HUES48 (cell line): Measurements from ENCODE around the gene AP1S2.

ENCODE experiments used
- H3K27ac ChIP-seq: one replicate; pipeline ENCODE4 v1.7.0; 2013; ENCODE audit warnings: low read depth, low read length, inconsistent platforms
- H3K27me3 ChIP-seq: 2 replicates; pipeline ENCODE4 v1.6.1; 2013; ENCODE audit warnings: mild to moderate bottlenecking, low read length; ENCODE audit not compliant: control insufficient read depth, insufficient read depth
- H3K36me3 ChIP-seq: 2 replicates; pipeline ENCODE4 v1.6.1; 2013; ENCODE audit warnings: low read length; ENCODE audit not compliant: control insufficient read depth, insufficient read depth
- H3K4me1 ChIP-seq: 2 replicates; pipeline ENCODE4 v1.6.1; 2013; ENCODE audit warnings: mild to moderate bottlenecking, low read length; ENCODE audit not compliant: control insufficient read depth, insufficient read depth
- H3K4me3 ChIP-seq: 2 replicates; pipeline ENCODE4 v1.5.1; 2013; ENCODE audit warnings: mild to moderate bottlenecking, low read depth, low read length
- H3K9ac ChIP-seq: 2 replicates; pipeline ENCODE4 v1.6.1; 2013; ENCODE audit warnings: mild to moderate bottlenecking, low read depth, low read length, moderate library complexity
- H3K9me3 ChIP-seq: 2 replicates; pipeline ENCODE4 v1.6.1; 2013; ENCODE audit warnings: low read length; ENCODE audit not compliant: control insufficient read depth, insufficient read depth

AP1S2 gene

DNA sequence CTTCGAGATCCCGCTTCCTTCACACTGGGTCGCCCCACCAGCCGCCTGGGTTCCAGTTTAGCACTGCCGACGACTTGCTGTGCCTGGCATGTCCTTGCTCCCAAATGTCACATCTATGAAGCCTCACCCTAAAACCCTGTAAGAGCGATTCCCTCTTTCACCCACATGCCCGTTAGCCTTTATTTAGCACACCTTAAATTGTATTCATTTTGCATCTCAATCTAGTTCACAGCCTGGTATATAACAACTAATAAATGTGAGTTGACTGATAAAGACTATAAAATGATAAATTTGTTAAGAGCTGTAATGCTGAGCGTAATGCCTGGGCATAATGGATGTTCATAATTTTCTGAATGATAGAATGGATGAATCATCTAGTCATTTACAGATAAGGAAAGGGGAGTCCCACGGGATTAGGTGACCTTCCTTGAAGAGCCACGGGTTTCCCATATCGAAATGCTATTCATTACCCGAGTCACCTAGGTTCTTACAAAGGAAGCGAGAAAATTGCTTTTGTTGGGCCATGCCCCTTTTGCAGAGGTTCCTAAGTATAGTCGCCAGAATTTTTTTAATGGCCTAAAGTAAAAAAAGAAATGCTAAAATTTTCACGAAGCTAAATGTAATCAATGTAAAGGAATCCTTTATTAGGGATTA, 1.1 kb upstream of the AP1S2 start:
- Histone ChIP-seq H3K27me3 (no peaks in the 10 kb centered on the region), H3K9ac (peak overlapping the region; percentile 3), H3K4me3 (peak overlapping the region; percentile 92), H3K36me3 (peaks cover 29% of the 10 kb centered on the region), H3K4me1 (peaks cover 24% of the 10 kb centered on the region), H3K9me3 (no peaks in the 10 kb centered on the region), H3K27ac (peak overlapping the region; percentile 92)

DNA sequence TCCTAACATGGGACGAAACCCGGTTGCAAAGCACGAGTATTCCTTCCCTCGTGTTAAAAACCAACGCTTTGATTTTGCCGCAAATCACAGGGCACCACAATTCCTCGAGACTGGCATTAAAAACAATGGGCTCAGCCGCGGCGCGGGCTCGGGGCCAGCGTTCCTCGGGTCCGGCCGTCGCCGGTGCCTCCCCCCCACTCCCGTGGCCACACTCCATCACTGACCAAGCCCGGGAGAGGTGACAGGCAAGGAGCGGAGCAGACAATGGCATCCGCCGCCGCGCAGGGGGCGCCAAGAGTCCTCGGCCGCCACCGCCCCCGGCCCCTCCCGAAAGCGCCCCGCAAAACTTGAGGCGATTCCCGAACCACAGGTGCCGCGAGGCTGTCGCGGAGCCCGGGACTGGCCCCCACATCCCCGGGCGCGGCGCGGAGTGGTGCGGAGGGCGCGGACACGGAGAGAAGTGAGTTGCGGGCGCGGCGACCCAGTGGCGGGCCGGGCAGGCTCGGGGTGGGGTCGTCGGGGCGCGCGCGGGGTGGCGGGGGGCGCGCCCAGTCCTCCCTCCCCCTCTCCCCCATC, 445 bp downstream of the AP1S2 start:
- Histone ChIP-seq H3K9me3 (no peaks in the 10 kb centered on the region), H3K27me3 (no peaks in the 10 kb centered on the region), H3K4me3 (peak overlapping the region; percentile 92), H3K36me3 (peaks cover 44% of the 10 kb centered on the region), H3K9ac (peak overlapping the region; percentile 81), H3K4me1 (peaks cover 37% of the 10 kb centered on the region), H3K27ac (peak overlapping the region; percentile 68)

GRCh38 chrX:15853586-15854079, 980 bp downstream of the AP1S2 start:
- peak overlapping the region; percentile 68 for H3K27ac ChIP-seq

GRCh38 chrX:15849555-15849954, 5.1 kb downstream of the AP1S2 start:
- Histone ChIP-seq H3K9ac (no peak overlapping the region), H3K4me1 (peaks cover 46% of the 10 kb centered on the region), H3K27me3 (no peaks in the 10 kb centered on the region), H3K9me3 (no peaks in the 10 kb centered on the region), H3K4me3 (peak overlapping the region; percentile 92), H3K36me3 (peaks cover 90% of the 10 kb centered on the region), H3K27ac (peak overlapping the region; percentile 16)

More at GRCh38 chrX:15853586-15854079, 980 bp downstream of the AP1S2 start:
- peaks cover 49% of the 10 kb centered on the region for H3K36me3 ChIP-seq
- no peaks in the 10 kb centered on the region for H3K27me3 ChIP-seq
- peak overlapping the region; percentile 81 for H3K9ac ChIP-seq
- no peaks in the 10 kb centered on the region for H3K9me3 ChIP-seq
- H3K4me3 ChIP-seq: peak overlapping the region; percentile 92
- H3K4me1 ChIP-seq: peaks cover 42% of the 10 kb centered on the region

DNA sequence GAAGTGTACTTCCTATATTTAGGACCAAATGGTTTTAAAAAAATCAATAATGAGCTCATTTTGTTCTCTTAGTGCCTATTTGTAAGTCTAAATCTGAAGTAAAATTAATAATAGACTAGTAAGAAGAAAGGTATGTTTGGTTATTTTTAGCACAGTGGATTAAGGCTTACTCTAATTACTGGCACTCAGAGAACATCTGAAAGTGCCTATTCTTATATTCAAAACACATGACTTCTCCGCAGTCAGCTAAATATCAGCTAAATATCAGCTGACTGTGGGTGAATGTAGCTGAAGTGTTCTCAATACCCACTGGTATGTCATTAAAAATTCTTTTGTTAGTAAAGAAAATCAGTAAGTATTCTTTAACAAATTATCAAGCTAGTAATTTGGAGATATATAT, 6.0 kb downstream of the AP1S2 start:
- H3K36me3 ChIP-seq: peaks cover 100% of the 10 kb centered on the region
- H3K27me3 ChIP-seq: no peaks in the 10 kb centered on the region
- no peaks in the 10 kb centered on the region for H3K9me3 ChIP-seq
- no peak overlapping the region for H3K9ac ChIP-seq
- H3K4me1 ChIP-seq: peaks cover 46% of the 10 kb centered on the region
- H3K4me3 ChIP-seq: peak overlapping the region; percentile 92
- H3K27ac ChIP-seq: no peak overlapping the region

GRCh38 chrX:15843960-15844359, 10.7 kb downstream of the AP1S2 start:
- Histone ChIP-seq H3K27me3 (no peaks in the 10 kb centered on the region), H3K9me3 (no peaks in the 10 kb centered on the region), H3K27ac (no peak overlapping the region), H3K36me3 (peaks cover 99% of the 10 kb centered on the region), H3K4me1 (peaks cover 36% of the 10 kb centered on the region), H3K4me3 (no peak overlapping the region), H3K9ac (no peak overlapping the region)

DNA sequence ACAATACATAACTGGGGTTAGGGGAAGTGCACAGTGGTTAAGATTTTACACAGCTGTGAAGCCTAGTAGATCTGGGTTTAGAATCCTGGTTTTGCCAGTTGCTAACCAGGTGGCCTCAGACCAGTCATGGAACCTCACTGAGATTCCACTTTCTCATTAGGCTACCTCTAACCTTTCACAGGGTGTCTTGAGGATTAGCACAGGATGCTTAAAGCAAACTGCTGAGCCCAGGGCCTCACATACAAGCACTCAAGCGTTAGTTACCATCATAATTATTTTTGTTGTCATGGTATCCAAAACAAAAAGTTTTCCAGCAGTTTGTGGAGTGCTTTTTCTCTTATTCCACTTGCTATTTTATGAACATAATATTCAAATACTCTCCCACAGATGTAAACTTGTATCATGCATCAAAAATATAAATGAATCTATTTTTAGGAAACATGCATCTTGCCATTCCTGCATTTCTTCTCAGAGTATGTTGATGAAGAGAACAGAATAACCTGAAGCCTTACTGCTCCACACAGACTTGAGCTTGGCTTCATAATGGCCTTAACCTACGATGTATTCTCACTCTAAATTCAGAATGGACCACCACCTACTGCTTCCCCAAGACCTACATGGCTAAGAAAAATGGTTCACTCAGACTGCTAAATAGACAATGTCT, 12.6 kb downstream of the AP1S2 start:
- no peak overlapping the region for H3K9ac ChIP-seq
- H3K36me3 ChIP-seq: peaks cover 97% of the 10 kb centered on the region
- H3K27me3 ChIP-seq: no peaks in the 10 kb centered on the region
- peaks cover 19% of the 10 kb centered on the region for H3K4me1 ChIP-seq
- H3K4me3 ChIP-seq: no peak overlapping the region
- no peak overlapping the region for H3K27ac ChIP-seq
- H3K9me3 ChIP-seq: no peaks in the 10 kb centered on the region

- Histone ChIP-seq H3K9ac (no peak overlapping the region), H3K27me3 (no peaks in the 10 kb centered on the region), H3K27ac (no peak overlapping the region), H3K4me1 (peaks cover 37% of the 10 kb centered on the region), H3K9me3 (no peaks in the 10 kb centered on the region), H3K36me3 (peaks cover 93% of the 10 kb centered on the region), H3K4me3 (no peak overlapping the region)
Observed at GRCh38 chrX:15838017-15838416, 16.6 kb downstream of the AP1S2 start.

GRCh38 chrX:15834827-15835595, 19.6 kb downstream of the AP1S2 start:
- Histone ChIP-seq H3K9me3 (no peaks in the 10 kb centered on the region), H3K9ac (no peak overlapping the region), H3K4me1 (peaks cover 32% of the 10 kb centered on the region), H3K27ac (peak overlapping the region; percentile 21), H3K4me3 (no peak overlapping the region), H3K36me3 (peaks cover 83% of the 10 kb centered on the region), H3K27me3 (no peaks in the 10 kb centered on the region)

DNA sequence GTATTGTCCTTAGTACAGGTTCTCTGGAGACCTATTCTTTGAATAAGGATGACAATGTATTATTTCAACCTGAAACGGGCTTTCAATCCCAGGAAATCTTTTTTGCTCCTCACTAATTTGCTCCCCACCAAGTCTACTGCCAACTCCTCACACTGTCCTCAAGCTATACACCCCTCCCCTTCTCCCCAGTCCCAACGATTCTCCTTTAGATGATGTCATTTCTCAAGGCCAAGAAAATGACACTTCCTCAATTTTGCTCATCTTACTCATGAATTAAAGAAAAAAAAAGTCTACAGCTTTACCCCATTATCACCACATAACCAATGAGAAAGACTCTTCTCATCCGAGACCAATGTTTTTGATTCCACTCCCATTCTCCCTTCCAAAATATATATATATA, 20.6 kb downstream of the AP1S2 start:
- peaks cover 83% of the 10 kb centered on the region for H3K36me3 ChIP-seq
- H3K4me1 ChIP-seq: peaks cover 32% of the 10 kb centered on the region
- H3K27ac ChIP-seq: no peak overlapping the region

More for the DNA sequence above, 20.6 kb downstream of the AP1S2 start:
- H3K27me3 ChIP-seq: no peaks in the 10 kb centered on the region
- H3K9ac ChIP-seq: no peak overlapping the region
- no peak overlapping the region; the same call in 1 of the 2 replicates for H3K4me3 ChIP-seq
- no peaks in the 10 kb centered on the region for H3K9me3 ChIP-seq
